PFSK-1 (cell line): ENCODE data around the gene CLEC4F.

Experiments
- FOXP2 ChIP-seq: optimal IDR thresholded peaks from 2 replicates; pipeline ENCODE3; 2011; ENCODE audit warnings: borderline replicate concordance, control low read depth, inconsistent platforms; ENCODE audit not compliant: insufficient read depth; ENCODE audit errors: extremely low read length, extremely low read depth
- POLR2AphosphoS5 ChIP-seq: IDR thresholded peaks from 2 replicates; pipeline ENCODE4 v1.6.1; 2012; ENCODE audit warnings: low read depth, mild to moderate bottlenecking, control low read depth, low read length, moderate library complexity
- TAF1 ChIP-seq: IDR thresholded peaks from 2 replicates; pipeline ENCODE4 v1.6.1; 2012; ENCODE audit warnings: low read length, control low read depth, borderline replicate concordance; ENCODE audit not compliant: insufficient read depth
- TF ChIP-seq, protein P1 (sequence below), 2 experiments: IDR thresholded peaks; 2 replicates each; pipeline versions ENCODE4 v1.6.1 to v1.8.0; 2011 to 2012; ENCODE audit warnings: low read depth in 2 of 2, low read length in 2 of 2, control low read depth in 1 of 2, inconsistent platforms in 1 of 2, mild to moderate bottlenecking in 1 of 2, moderate library complexity in 1 of 2; ENCODE audit not compliant: insufficient read depth in 1 of 2

- TF ChIP-seq TAF1, result no peak
- no peak for TF ChIP-seq FOXP2
- TF ChIP-seq POLR2AphosphoS5, result no peak
- TF ChIP-seq, protein P1, sequence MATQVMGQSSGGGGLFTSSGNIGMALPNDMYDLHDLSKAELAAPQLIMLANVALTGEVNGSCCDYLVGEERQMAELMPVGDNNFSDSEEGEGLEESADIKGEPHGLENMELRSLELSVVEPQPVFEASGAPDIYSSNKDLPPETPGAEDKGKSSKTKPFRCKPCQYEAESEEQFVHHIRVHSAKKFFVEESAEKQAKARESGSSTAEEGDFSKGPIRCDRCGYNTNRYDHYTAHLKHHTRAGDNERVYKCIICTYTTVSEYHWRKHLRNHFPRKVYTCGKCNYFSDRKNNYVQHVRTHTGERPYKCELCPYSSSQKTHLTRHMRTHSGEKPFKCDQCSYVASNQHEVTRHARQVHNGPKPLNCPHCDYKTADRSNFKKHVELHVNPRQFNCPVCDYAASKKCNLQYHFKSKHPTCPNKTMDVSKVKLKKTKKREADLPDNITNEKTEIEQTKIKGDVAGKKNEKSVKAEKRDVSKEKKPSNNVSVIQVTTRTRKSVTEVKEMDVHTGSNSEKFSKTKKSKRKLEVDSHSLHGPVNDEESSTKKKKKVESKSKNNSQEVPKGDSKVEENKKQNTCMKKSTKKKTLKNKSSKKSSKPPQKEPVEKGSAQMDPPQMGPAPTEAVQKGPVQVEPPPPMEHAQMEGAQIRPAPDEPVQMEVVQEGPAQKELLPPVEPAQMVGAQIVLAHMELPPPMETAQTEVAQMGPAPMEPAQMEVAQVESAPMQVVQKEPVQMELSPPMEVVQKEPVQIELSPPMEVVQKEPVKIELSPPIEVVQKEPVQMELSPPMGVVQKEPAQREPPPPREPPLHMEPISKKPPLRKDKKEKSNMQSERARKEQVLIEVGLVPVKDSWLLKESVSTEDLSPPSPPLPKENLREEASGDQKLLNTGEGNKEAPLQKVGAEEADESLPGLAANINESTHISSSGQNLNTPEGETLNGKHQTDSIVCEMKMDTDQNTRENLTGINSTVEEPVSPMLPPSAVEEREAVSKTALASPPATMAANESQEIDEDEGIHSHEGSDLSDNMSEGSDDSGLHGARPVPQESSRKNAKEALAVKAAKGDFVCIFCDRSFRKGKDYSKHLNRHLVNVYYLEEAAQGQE (IDR thresholded peaks at IDR 0.05; ENCODE audit: insufficient read depth in 1 of 2, low read depth in 2 of 2, low read length in 2 of 2), result no peak
Observed at GRCh38 chr2:70822843-70823242, 2.4 kb upstream of the CLEC4F start.
